ENCODE measurements around the gene PRR23E.
A peak's percentile ranks its signal among the peaks of the same experiment; 100 is the strongest.

Gene PRR23E

GRCh38 chr3:127192576-127193232 lies at the start of gene PRR23E:
PRR23E (plus strand) TSS chr3:127193131; CDS start chr3:127196686, 3,555 bp downstream.
- no peak for DNase-seq

DNA sequence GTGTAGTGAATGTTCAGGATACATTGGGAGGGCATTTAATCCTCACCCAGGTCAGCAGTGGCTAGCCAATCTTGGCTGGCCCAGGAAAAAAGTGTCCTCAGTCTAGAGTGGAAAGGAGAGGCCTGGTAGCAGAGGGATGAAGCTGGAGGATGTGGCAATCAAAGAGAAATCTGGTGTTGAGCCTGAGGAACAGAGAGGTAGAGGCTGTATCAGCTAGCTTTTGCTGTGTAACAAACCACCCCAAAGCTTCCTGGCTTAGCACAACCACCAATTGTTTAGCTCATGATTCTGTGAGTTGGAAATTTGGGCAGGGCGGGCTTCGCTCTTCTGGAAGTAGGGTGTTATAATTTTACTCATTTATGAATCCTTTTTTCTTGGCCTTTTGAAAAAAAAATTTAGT lies 49.8 kb upstream of the PRR23E start:
- DNase-seq = no peak

DNA sequence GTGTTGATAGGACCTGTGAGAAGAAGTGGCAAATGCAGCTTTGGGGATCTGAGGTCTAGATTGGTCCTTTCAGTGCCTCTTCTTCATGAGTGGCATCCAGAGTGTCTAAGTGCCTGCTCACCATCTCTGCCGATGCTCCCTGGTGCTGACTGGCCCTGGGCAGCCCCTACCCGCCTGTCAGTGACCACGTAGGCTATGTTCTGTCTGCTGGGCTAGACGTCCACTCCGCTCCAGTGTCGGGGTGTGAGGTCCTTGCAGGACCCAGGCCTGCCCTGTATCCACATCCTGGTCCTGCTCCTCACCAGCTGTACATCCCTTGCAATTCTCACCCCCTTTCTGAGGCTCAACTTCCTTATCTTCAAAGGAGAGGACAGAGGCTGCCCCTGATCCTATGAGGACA lies 48.3 kb upstream of the PRR23E start:
- no peak for DNase-seq

GRCh38 chr3:127145266-127145665 lies 47.7 kb upstream of the PRR23E start:
- no peak for DNase-seq

GRCh38 chr3:127147291-127147885 lies 45.5 kb upstream of the PRR23E start:
- DNase-seq = no peak

GRCh38 chr3:127149621-127150310 lies 43.2 kb upstream of the PRR23E start:
- DNase-seq = no peak

DNA sequence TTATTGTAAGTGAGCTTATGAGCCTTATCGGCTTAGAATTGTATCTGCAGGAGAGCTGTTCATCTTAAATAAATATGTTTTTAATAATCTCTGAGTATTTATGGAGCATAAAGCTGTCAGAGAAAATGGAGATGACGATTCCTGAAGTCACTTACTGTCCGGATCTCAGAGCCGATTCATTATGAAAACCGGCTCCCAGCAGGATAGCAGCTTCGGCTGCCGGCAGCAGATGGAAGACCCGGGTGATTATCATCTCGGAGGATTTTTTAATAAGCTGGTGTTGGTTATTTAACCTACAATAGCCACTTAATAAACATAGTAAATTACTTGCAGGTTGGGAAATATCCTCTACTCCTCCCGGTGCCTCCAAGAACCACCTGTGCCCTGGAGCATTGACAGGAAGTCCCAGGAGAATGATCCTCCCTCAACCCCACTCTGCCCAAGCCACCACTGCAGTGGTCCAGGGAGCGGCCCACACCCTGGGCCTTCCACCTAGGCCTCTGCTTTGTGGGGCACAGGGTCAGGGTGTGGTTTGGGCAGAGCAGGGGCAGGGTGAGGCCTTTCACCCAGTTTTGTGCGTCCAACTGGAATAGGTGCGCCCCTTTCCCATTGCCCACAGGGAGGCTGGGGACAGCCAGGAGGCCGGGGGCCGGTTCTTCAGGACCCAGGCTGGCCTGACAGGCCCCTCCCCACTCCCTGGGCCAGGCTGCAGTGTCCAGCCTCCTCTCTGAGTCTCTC lies 42.2 kb upstream of the PRR23E start:
- DNase-seq = no peak

- no peak for DNase-seq
Observed at GRCh38 chr3:127151251-127151564, 41.7 kb upstream of the PRR23E start.

GRCh38 chr3:127151992-127152650 lies 40.8 kb upstream of the PRR23E start:
- DNase-seq = no peak

- no peak for DNase-seq
Observed at GRCh38 chr3:127152684-127153505, 40.0 kb upstream of the PRR23E start.

DNA sequence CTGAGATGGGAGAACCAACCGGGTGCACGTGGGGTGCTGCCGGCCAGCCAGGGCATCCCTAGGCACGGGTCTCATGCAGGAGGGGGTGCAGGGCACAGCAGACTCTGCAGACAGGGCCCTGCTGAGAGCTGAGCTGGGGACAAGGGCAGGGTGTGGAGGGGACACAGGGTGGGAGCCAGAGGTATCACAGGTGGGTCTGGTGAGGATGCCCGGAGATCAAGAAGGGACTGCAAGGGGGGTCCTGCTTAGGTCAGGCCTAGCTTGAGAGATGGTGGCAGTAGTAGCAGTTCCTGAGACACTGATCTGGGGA lies 39.5 kb upstream of the PRR23E start:
- no peak for DNase-seq

- DNase-seq = no peak
Observed at GRCh38 chr3:127156338-127157050, 36.4 kb upstream of the PRR23E start.

GRCh38 chr3:127157171-127157828 lies 35.6 kb upstream of the PRR23E start:
- DNase-seq = no peak

GRCh38 chr3:127158614-127159229 lies 34.2 kb upstream of the PRR23E start:
- DNase-seq = peak; percentile 25

GRCh38 chr3:127159543-127159942 lies 33.4 kb upstream of the PRR23E start:
- peak; percentile 12 for DNase-seq

DNA sequence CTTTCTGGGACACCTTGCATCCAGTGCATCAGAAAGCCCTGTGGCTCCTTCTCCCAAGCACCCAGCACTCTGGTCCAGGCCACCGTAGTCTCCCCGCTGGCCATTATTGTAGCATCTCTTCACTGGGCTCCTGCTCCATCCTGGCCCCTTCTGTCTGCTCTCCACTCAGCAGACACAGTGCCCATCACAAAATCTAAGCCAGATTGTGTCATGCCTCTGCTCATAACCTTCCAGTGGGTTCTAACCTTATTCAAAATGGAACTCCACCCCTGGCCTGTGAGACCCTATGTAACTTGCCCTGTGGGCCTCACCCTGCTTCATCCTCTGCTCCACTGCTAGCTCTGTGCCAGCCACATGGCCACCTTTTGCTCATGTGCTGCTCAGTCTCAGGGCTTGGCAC lies 31.7 kb upstream of the PRR23E start:
- DNase-seq = no peak

- DNase-seq = no peak
Observed at GRCh38 chr3:127161973-127162579, 30.9 kb upstream of the PRR23E start.

GRCh38 chr3:127162947-127163645 lies 29.8 kb upstream of the PRR23E start:
- peak; percentile 26 for DNase-seq

DNA sequence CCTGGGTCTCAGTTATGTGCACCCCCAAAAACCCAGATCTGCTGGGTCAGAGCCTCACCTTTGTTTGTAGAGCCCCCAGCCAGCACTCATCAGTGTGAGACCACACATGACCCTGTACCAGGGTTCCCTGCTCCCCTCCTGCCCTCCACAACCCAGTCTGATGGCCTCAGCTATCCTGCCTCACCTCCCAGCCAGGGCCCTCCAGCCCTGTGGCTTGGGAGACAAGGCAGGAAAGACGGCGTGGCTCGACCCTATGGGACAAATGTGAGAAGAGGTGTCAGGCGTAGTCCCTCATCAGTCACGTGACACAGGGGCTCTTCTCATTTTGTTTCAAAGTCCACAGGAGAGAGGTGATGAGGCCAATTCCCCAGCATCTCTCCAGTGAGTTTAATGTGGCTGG lies 28.3 kb upstream of the PRR23E start:
- no peak for DNase-seq

DNA sequence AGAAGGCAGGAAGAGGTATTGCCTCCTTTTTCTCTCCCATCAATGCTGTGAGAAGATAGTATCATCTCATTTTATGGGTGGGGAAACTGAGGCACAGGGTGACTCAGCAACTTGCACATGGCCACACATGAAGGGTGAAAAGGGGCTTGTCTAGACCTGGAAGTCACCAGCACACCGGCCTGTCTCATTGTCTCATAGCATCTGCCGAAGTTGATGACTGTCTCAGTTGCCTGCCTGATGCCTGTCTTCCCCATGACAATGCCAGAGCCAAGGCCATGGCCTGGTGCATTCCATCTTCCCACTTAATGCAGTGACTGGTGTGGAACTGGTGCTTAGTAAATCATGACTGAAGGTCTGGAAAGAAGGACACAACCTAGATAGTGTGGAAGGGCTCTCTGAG lies 27.9 kb upstream of the PRR23E start:
- DNase-seq = no peak

All from RPMI8226 (cell line).